ENCODE data around the gene ARHGEF4.

The ARHGEF4 gene

GRCh38 chr2:130851624-130852382 is 15.1 kb downstream of the ARHGEF4 start:
- no peak for DNase-seq

DNA sequence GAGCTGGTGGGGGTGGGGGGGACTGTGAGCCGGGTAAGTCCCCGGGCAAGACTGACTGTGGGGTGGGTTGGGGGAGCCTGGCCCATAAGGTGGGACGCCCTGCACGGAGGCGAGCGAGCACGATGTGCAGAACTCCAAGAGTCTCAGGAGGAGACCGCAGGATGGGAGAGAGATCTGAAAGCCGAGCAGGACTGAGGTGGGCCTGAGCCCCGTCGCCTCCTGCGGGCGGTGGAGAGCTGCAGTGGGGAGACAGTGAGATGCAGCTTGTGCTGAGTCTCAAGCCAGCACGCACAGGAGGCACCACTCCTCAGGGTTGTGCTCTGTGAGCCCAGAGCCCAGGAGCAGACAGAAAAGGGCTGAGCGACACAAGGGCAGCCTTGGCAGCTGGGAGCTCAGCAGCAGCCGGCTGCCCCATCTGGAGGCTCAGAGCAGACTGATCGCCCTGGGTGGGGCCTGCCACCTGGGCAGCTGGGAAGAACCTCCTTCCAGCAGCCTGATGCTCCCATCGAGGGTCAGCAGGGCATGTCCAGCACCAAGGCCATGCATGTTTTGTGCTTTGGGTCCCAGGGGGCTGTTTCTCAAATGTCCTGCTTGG is 15.9 kb downstream of the ARHGEF4 start:
- DNase-seq, result no peak

DNA sequence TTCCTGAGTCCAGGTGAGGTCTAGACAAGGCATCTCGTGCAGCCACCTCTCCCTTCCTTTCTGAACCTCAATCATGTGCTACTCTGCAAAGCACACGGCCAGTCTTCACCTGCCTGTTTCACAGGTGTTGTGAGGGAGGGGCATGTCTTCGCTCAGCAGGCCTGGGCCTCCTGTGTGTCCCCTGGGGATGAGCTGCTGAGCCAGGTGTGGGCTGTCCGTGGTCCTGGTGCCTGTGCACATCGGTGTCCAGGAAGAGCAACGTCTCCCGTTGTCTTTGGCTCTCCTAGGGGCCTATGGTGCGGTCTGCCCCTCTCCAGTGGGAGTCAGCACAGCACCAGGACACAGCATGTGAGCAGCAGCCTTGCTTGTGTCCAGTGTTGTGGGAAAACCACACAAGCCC is 16.7 kb downstream of the ARHGEF4 start:
- no peak for DNase-seq

DNA sequence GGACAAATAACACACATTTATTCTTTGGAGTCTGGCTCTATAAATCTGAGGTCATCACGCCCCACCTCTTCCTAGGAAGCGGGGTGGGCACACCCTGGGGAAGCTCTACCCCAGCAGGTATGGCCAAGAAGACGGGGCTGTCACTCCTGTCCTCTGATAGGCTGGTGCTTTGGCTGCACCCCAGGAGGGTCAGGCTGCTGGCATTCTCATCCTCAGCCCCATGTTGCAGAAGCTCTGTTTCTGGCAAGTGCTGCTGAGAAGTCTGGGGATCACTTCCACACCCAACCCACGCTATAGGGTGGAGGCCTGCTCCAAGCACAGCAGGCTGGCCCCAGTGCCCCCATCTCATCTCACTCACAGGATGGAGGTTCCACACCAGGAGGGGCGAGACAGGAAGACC is 17.6 kb downstream of the ARHGEF4 start:
- DNase-seq, result no peak

DNA sequence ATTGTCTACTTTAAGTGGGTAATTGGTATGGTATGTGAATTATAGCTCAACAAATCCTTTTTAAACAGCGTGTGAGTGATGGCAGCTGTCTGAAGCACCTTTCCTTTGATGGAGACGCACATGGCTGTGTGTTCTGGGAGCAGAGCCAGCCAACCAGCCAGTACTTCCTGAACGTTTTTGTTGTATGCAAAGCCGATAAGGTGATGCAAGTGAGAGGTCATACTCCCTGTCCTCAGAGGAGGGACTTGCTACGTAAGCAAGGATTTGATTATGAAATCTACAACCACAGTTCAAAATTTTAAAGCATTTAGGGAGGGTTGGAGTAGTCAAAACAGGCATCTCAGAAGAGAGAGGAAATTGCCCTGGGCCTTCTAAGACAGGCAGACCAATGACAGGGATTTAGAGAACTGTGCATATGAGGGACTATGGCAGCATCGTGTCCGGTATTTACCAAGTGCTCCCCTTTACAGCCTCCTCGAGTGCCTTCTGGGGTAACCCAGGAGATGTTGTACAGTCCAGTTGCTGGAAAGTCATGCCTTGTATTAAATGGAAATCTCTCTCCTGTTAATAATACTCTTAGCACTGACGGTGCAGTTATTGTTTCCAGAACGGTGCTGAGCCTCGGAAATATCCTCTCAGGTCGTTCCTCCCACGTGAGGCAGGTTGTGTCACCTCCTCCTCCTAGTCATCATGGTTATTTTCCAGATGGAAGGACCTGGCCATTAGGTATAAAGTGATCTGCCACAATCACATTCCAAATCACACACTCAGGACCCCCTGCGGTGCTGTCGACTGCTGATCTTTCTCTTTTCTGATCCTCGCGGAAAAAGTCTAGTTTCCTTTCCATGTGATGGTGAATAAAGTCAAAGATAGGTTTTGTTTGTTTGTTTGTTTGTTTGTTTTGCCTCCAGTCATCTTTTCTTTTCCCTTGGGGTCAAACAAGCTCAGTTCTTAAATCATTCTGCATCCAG is 28.4 kb downstream of the ARHGEF4 start:
- DNase-seq, result peak; percentile 15

DNA sequence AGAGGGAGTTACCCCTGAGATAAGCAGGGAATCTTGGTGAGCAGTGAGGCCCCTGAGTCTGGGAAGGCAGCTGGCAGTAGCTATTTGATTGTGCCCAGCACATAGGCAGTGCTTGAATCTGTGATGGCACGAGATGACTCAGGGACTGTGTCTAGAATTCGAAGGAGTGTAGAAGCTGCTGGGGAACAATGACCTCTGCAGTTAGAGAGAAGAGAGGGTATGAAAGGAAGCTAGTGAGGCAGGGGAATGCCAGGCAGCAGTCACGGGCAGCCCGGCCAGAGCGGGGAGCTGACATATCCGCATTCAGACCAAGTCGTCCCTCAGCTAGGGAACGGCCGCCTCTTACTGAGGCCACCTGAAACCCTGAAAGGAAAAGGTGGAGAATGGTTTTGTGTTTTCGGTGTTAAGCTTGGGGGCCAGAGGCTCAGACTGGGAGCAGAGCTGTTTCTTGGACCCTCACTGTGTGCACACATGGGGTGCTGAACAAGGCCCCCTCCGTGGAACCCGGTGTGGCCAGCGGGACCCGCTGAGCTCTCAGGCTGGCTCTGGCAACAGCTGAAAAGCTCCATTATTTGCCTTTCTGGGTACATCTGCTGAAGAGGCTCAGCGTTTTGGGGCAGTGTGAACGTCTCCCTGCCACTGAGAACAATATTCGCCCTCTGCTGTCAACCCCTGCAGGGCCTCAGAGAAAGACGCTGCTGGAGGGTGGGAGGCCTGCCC is 32.9 kb downstream of the ARHGEF4 start:
- DNase-seq, result no peak

DNA sequence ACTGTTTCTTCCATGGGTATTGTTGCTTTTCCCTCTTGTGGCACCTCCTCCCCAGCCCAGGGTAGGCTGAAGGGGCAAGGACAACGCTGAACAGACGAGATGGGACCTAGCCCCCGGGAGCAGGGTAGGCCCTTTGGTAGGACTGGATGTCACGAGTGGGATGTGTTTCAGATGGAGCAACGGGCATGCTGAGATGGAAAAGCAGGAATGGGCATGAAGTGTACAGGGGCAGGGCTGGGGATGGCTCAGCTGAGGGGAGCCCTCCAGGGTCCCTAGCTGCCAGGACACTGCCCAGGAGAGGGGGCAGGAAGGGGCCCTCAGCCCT is 33.4 kb downstream of the ARHGEF4 start:
- no peak for DNase-seq

DNA sequence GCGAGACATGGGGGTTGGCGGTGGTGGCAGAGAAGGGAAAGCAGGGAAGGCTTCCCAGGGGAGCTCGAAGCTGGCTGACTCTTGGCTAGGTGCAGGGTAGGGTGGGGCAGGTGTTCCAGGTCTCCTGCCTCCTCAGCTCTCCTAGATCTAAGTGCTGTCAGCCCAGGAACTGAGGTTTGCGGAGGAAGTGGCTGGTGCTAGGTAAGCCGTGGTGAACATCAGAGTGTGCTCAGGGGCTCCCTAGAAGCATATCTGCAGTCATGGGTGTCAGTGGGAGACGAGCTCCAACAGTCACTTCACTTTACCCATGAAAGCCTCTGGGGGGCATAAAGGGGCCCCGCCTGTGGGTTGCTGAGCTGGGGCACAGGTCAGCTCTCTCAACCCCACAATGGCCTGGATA is 34.1 kb downstream of the ARHGEF4 start:
- DNase-seq, result no peak

GRCh38 chr2:130871843-130872740 is 35.4 kb downstream of the ARHGEF4 start:
- no peak for DNase-seq

GRCh38 chr2:130872741-130873125 is 36.0 kb downstream of the ARHGEF4 start:
- DNase-seq, result no peak

DNA sequence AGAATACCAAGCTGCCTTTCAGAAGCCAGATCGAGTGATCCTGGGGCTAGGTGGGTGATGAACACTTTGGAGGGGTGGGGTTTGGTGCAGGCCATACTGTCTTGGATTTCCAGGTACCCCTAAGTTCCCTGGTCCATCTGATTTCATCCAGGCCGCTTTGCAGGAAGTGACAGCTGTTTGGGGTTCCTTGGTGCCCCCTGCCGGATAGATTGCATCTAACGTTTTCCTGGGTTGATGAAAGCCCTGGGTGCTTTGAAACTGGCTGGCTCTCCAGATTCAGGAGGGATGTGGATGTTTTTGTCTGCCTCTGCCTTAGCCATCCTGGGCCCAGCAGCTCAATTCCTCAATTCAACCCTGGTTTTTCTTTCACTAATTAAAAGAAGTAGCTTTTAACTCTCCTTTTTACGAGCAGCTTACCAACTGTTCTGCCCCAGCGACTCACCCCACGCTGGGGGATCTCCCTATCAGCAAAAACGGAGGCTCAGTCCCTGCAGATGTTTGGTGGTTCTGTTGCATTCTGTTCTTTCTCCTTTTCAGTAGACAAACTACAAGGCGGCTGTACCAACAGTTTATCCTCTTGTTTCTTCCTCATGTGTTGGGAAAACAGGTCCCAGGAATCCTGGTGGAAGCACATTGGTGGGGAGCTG is 37.1 kb downstream of the ARHGEF4 start:
- DNase-seq, result no peak

GRCh38 chr2:130874512-130874911 is 37.8 kb downstream of the ARHGEF4 start:
- no peak for DNase-seq

DNA sequence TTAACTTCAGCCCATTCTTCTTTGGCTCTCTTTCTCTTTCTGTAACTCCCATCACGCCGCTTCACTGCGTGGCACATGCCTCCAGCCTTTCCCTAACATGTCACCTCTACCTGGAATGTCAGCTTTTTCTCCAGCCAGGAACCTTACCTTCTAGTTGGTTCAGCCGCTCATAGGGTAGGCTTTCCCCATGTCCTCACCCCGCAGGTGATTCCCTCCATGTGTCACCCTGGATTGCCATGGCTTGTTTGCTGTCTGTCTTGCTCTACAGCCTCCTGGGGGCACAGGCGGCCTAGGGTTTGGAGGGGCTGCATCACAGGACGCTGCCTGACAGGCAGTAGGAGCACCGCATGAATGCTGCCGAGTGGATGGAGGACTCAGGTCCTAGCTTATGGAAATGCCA is 39.2 kb downstream of the ARHGEF4 start:
- no peak for DNase-seq

DNA sequence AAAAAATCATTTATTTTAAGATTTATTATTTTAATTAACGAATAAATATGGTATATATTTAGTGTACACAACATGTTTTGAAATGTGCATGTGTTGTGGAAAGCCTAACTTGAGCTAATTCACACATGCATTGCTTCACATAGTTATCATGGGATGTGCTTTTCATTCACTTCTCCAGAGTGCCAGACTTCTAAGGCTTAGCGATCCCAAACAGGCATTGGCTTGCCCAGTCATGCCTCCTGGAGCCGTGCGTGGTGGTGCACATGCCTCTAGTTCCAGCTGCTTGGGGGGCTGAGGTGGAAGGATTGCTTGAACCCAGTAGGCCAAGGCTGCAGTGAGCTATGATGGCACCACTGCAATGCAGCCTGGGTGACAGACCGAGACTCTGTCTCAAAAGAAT is 40.5 kb downstream of the ARHGEF4 start:
- no peak for DNase-seq

DNA sequence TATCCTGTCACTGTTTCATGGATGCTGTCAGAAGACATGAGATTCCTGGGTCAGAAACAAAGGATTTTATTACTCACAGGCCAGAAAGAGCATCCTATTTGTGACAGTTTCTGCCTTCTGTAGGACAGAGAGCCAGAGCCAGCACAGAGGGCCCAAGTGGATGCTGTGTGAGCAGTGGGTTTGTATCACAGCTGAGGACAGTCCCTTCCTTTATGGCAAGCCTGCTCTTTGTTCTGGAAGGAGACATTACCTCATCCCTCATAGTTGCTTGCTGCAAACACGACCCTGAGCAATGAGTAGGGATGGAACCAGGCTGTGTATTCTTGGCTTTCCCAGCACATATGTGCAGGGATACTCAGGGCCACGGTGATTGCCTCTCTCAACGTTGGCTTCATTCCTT is 41.6 kb downstream of the ARHGEF4 start:
- no peak for DNase-seq

DNA sequence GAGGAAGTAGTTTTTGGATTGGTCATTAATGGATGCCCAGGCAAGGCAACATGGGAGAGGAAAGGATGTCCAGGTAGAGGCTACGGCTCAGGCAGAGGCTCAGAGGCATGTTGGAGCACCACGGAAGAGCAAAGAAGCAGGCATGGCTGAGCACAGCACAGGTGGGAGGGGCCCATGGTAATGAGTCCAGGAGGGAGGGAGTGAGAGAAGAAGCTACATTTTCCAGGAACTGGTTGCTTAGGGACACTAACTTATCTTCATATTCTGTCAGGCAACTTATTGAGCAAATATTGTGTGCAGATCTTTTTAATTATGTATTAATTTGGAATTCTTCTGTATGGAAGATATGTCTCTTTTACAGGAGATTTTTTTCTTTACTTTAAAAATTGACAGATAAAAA is 42.2 kb downstream of the ARHGEF4 start:
- DNase-seq, result no peak

- DNase-seq, result no peak
Observed at GRCh38 chr2:130882111-130882690, 45.5 kb downstream of the ARHGEF4 start.

- no peak for DNase-seq
Observed at GRCh38 chr2:130882991-130883390, 46.3 kb downstream of the ARHGEF4 start.

- DNase-seq, result no peak
Observed at GRCh38 chr2:130883496-130883895, 46.8 kb downstream of the ARHGEF4 start.

- no peak for DNase-seq
Observed at GRCh38 chr2:130884013-130884412, 47.3 kb downstream of the ARHGEF4 start.

- DNase-seq, result no peak
Observed at GRCh38 chr2:130884503-130884902, 47.8 kb downstream of the ARHGEF4 start.
